Measurements from ENCODE around the gene TJP1. TPM values are rescaled to one million over a fixed set of nuclear protein-coding genes. Genes with fewer than 3 reads are reported as not detected.

Gene TJP1
- total RNA-seq, 4 donors from 2014 or later = 45.4 to 112 (median 88.3) TPM

GRCh38 chr15:29776859-29777258 lies 45.4 kb downstream of the TJP1 start:
- Histone ChIP-seq H3K27ac (no peak overlapping the region), H3K27me3 (no peaks in the 10 kb centered on the region), H3K9me3 (no peaks in the 10 kb centered on the region), H3K4me3 (no peak overlapping the region), H3K4me1 (no peaks in the 10 kb centered on the region), H3K36me3 (no peaks in the 10 kb centered on the region)
- no peak for DNase-seq
- TF ChIP-seq CTCF (IDR thresholded peaks at IDR 0.05) (no peak), POLR2A (IDR thresholded peaks at IDR 0.05) (no peak)

DNA sequence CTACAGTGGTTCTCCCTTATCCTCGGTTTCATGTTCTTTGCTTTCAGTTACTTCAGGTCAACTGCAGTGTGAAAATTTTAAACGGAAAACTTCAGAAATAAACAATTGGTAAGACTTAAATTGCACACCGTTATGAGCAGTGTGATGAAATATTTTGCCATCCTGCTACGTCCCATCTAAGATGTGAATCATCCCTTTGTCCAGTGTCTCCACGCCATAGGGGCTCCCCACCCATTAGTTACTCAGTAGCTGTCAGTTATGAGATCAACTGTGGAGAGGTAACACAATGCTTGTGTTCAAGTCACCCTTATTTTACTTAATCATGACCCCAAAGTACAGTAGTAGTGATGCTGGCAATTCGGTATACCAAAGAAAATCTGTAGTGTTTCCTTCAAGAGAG lies 47.4 kb downstream of the TJP1 start:
- Histone ChIP-seq H3K4me3 (no peak overlapping the region), H3K9me3 (no peaks in the 10 kb centered on the region), H3K27ac (no peak overlapping the region), H3K4me1 (no peaks in the 10 kb centered on the region), H3K27me3 (no peaks in the 10 kb centered on the region), H3K36me3 (peaks cover 0 to 11% (median 0%) of the 10 kb centered on the region in 3 donors)
- TF ChIP-seq CTCF (IDR thresholded peaks at IDR 0.05) (no peak), POLR2A (IDR thresholded peaks at IDR 0.05) (no peak)
- DNase-seq = no peak

GRCh38 chr15:29773816-29774215 lies 48.5 kb downstream of the TJP1 start:
- TF ChIP-seq CTCF (IDR thresholded peaks at IDR 0.05) (no peak), POLR2A (IDR thresholded peaks at IDR 0.05) (no peak)
- Histone ChIP-seq H3K9me3 (no peaks in the 10 kb centered on the region), H3K4me3 (no peak overlapping the region), H3K27me3 (no peaks in the 10 kb centered on the region), H3K27ac (no peak overlapping the region), H3K36me3 (peaks cover 0 to 20% (median 0%) of the 10 kb centered on the region in 3 donors), H3K4me1 (no peaks in the 10 kb centered on the region)
- no peak for DNase-seq

GRCh38 chr15:29773000-29773399 lies 49.3 kb downstream of the TJP1 start:
- TF ChIP-seq POLR2A (IDR thresholded peaks at IDR 0.05) (no peak), CTCF (IDR thresholded peaks at IDR 0.05) (no peak)
- Histone ChIP-seq H3K4me1 (no peaks in the 10 kb centered on the region), H3K36me3 (peaks cover 0 to 20% (median 0%) of the 10 kb centered on the region in 3 donors), H3K27ac (no peak overlapping the region), H3K27me3 (no peaks in the 10 kb centered on the region), H3K4me3 (no peak overlapping the region), H3K9me3 (no peaks in the 10 kb centered on the region)
- no peak for DNase-seq

DNA sequence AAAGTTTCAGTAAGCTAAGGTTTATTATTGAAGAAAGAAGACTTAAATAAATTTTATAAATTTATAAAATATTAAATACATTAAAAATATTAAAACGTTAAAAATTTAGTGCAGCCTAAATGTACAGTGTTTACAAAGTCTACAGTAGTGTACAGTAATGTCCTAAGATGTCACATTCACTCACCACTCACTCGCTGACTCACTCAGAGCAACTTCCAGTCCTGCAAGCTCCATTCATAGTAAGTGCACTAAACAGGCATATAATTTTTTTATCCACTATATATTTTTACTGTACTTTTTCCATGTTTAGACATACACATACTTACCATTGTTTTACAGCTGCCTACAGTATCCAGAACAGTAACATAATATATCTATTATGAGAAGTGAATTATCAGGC lies 51.5 kb downstream of the TJP1 start:
- H3K36me3 ChIP-seq = peaks cover 0 to 23% (median 0%) of the 10 kb centered on the region in 3 donors
- no peaks in the 10 kb centered on the region for H3K9me3 ChIP-seq
- no peak overlapping the region for H3K27ac ChIP-seq
- TF ChIP-seq POLR2A (IDR thresholded peaks at IDR 0.05) (no peak), CTCF (IDR thresholded peaks at IDR 0.05) (no peak)
- H3K4me3 ChIP-seq = no peak overlapping the region
- H3K4me1 ChIP-seq = no peaks in the 10 kb centered on the region
- no peaks in the 10 kb centered on the region for H3K27me3 ChIP-seq
- DNase-seq = no peak
